GM18526 (cell line): Measurements from ENCODE around the gene C3orf52.

Experiments
- POLR2A ChIP-seq: IDR thresholded peaks from 3 replicates; pipeline ENCODE4 v1.6.1; 2011; ENCODE audit not compliant: insufficient read length; ENCODE audit errors: extremely low read depth

The C3orf52 gene

DNA sequence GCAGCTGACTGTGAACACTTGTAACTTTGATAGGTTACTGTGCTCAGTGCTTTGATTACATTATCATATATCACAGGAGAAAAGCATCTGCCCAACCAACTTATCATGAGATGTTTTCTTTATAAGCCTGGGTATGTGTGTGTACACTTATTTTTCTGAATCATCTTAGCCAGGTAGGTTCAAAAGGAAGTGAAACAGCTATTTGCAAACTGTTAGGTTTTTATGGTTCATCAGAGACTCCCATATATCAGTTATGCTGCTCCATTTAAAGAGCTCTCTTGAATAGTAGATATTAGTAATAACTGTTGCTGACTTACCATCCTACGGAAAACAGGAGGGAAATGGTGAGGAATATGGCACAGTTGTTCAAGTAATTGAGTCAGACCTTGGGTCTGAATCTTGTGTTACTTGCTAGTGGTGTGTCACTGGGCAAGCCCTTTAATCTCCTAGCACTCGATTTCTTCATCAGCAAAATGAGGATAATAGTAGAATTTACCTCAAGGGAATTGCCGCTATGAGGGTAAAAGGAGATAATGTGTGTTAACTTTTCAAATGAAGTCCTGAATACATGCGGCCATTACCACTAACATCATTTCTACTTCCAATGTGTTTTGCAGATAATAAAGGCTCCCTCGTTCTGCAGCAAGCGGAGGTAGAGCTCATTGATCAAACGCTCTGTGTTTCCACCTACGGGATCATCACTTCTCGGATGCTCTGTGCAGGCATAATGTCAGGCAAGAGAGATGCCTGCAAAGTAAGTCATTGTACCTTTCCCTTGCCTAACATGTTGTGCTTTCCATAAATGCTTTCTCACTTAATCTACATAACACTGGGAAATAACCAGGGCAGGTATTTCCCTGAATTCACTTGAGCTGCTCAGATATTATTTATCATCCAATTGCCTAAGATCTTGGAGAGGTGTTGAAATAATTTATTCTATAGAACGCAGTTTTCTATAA lies 7.8 kb upstream of the C3orf52 start:
- no peak for TF ChIP-seq POLR2A

DNA sequence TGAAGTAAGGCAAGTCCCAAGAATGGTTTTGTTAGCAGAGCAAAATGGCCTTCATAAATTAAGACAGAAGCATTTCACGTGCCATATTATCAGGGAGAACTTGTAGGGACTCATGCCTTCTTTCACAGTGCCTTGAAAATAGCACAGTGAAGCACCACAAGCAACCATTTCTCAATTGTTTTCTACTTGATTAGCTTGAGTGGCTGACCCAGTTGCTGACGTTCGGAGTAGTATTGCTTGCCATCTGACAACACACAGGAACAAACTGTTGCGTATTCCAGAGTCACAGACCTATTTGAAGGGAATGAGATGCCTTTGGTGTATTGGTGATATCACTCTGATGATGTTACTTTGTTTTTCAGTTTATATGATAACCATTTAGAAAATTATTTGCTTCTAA lies 3.0 kb upstream of the C3orf52 start:
- TF ChIP-seq POLR2A, result no peak

DNA sequence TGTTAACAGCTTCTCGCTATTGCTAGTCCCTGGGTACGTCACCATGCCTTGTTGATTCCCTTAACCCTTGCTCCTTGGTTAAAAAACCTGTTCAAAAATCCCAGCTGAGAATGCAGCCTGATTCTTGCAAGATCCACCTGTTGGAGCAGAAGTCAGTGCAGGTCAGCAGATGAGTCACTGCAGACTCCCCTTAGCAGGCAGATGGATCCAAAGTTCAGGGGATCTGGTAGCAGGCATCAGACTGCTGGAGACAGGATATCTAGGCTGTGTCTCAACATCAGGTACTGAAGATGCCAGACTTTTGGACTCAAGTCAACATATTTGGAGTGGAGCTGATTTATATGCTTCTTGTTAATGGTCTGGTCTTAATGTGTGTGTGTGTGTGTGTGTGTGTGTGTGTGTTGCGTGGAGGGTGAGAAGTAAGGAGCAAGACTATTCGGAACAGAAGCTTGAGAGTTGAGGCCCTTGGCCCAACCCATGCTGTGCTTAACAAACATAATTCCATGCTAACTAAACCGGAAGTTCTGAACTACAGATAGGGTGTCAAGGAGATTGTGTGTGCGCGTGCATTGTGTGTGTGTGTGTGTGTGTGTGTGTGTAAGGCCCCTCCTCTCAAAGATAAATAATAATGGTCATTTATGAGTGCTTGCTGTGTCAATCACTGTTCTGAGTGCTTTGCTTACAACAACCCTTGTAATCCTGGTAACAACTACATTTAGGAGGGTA lies 1.0 kb upstream of the C3orf52 start:
- TF ChIP-seq POLR2A, result no peak

DNA sequence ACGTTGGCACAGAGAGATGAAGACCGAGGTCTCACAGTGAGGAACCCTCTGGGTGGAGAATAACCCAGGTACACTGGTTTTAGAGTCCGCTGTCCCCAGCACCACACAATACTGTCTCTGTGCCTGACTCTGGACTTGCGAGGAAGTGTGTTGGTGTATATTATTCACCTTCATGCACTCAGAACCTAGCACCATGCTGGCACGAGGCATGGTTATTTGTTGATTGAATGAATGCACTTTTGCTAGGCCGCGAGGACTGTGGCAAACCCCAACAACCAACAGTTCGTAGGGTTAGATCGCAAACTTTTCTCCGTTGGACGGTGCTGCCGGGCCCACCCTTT lies 484 bp upstream of the C3orf52 start:
- TF ChIP-seq POLR2A, result no peak

DNA sequence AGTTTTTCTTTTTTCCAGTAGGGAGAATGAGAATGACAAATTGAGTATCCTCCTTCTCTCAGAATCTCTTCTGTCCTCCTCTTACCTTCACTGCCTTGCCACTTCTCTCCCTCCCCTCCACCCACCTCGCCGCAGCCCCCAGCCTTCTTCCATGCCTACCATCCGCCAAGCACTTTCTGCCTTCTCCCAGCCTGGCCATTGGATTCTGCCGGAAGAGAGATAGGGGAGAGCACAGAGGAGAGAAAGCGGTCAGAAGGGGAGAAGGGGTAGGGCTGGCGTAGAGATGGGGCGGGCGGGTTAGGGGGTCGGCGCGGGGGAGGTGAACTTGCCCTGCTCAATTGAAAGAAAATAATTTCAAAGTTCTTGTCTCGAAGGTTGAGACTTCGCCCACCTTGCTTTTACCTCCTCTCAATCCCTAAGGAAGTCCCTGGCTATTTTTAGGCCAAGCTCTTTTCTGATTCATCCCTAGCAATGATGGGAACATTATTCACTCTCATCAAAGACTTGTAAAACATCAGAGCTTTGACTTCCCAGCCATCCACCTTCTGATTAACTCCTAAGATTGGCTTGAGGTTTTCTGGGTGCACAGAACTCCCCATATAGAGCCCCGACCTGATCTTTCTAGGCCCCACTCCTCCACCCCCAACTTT lies 811 bp downstream of the C3orf52 start:
- TF ChIP-seq POLR2A, result no peak

DNA sequence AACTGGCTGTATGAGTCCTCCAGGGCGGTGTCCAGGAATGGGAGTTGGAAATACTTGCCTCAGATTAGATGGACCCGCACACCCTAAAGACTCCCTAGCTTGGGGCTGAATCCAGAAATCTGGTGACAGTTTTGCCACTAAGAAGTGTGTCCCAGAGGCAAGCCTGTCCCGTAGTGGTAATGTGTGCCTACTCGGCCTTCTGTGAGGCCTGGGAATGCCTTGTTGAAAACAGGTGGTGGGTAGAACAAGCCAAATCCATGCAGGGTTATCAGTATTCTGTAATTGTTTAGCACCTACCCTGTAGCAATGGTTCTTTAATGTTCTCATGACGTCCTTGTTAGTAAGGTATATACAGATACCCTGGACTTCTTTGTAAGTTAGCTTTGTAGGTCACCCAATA lies 1.6 kb downstream of the C3orf52 start:
- TF ChIP-seq POLR2A, result no peak

DNA sequence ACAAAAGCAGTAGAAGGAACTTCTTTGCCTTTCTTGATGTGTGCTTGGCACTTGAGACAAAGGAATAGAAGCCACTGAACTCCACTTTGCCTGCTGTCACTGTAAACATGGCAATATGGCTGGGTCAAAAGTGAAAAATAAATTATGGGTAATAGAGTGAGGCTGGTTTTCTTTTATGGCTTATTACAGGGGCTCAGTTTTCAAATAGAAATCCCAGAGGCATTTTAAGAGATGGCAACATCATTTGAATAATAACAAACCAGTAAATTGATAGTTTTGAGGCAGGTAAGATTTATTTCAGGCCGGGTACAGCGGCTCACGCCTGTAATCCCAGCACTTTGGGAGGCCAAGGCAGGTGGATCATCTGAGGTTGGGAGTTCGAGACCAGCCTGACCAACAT lies 2.8 kb downstream of the C3orf52 start:
- TF ChIP-seq POLR2A, result no peak

DNA sequence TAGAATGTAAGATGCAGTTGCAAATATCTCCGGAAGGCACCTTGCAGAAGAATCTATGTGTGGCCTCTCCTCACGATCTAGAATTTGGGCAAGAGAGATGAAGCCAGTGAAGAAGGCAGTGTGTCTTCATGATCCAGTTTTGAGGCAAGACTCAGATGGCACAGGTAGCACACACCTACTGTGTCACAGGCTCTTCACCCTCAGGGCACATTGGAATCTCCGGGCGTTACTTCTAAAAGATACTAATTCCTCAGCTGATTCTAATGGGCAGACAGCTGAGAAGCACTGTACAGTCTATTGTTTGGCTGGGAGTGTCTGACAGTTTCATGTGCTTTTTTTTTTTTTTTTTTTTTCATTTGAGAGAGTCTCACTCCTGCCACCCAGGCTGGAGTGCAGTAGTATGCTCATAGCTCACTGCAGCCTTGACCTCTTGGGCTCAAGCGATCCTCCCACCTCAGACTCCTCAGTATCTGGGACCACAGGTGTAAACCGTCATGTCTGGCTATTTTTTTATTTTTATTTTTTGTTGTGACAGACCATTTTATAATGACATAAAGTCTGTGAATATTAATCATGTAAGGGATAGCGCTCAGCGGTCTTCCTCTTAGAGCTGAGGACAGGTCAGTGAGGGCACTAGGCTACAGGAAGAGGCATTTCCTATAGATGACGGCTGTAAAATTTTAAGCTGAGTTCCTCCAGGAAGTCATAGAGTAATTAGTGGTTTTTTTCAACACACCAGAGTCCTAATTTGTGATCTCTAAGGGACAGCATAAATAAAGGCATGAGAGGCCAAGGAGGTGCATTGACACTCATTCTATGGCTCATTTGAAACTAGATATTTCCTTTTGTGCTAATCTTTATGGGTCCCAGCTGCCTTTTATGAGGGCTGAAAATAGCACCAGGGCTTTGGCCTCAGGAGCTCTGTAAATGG lies 4.0 kb downstream of the C3orf52 start:
- TF ChIP-seq POLR2A, result no peak

DNA sequence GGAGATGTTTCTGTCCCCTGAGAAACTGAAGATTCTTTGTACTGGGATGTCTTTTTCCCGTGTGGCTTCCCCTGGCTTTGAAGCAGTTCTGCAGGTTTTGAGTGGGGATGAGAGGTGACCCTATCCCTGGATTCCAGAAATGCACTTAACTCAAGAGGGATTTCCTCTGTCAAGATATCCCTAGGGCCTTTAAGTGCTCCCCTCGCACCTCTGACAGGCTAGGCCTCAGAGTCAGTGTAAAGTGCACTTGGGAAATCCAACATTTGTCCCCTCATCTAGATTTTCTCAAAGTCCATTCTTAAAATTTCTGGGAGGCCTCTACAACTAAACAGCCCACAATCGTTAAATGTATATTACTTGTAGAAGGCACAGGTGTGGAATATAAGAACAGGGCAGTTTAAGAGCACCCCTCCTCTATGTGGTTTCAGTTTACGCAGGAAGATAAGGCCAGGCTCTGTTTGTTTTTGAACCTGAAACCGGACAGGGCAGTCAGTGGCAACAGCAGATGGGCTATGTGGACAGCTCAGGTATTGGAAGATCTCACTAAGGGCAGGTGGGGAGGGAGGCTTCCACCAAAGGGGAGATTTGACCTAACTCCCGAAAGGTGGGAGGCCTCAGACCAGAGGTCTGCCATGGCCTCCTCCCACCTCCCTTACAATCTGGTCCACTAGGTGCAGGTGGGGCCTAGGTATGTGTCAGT lies 4.8 kb downstream of the C3orf52 start:
- no peak for TF ChIP-seq POLR2A

DNA sequence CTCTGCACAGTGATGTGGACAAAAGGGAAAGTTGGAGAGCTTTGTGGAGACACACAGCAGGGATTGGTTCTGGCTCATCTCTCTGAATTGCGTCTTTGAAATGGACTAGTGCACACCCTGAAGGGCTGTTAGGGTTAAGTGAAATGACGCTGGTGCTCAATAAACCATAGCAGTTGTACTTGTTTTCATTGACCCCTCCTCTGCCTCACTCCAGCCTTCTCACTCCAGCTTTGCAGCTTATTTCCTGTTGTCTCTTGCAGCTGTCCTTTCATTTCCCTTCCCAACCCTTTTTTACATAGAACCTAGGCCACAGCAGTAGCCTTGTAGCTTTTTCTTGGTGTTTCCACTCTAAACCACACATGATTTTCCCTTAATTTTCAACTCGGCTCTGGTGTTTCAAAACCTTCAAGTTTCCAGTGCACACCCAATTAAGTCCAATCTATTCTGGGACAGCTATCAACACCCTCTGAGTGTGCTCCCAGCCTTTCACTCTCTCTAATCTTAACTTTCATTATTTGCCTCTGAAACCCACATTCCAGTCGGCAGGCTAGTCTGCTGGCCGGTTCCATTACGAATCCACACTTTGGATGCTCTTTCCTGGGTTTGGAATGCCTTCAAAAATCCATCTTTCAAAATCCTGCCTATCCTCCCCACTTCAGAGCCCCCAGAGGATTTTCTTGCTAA lies 6.4 kb downstream of the C3orf52 start:
- TF ChIP-seq POLR2A, result no peak

DNA sequence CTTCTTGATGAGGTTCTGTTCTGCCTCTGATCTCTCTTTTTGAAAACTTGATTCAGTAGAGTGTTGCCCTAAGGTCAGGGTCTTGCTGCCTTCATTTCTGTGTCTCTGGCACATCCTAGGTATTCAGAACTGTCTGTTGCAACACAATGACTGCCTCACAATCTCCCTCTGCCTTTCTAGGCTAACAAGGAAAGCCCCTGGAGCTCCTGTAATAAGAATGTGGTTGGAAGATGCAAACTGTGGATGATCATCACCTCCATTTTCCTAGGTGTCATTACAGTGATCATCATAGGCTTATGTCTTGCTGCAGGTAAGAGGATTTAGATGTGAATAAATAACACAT lies 7.0 kb downstream of the C3orf52 start:
- no peak for TF ChIP-seq POLR2A

DNA sequence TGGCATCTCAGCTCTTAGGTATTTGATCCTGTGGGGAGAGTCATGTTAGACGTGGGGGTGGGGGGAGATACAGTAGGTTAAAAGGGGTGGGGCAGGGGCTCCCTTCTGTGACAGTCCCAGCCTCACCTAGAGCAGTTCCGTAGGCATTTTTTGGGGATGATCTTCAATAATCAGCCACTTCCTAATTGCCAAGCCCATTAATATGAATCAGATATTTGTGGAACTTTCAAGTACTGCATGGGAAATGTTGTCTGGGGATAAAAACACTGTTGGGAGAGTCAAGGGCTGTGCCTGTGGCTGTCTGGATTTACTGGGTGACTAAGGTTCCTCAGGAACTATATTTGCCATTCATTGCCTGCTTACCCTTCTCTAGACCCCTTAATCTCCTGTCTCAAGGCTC lies 9.5 kb downstream of the C3orf52 start:
- no peak for TF ChIP-seq POLR2A

DNA sequence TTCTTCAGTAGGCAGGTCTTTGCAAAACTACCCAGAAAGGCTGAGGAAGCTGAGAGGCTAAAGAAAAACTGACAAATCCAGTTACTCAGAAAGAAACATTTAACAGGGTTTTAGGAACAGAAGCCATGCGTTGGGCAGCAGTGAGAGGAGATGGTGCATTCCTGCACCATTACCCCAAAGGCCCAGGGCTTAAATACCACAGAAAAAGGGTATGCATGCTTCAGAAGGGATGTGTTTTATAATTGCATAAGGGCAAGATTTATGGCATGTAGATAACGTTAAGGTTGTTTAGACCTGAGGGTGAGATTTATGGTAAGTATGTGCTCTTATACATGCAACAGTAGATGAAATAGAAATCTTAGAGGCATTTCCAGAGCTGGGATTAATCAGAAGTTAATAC lies 10.0 kb downstream of the C3orf52 start:
- no peak for TF ChIP-seq POLR2A

DNA sequence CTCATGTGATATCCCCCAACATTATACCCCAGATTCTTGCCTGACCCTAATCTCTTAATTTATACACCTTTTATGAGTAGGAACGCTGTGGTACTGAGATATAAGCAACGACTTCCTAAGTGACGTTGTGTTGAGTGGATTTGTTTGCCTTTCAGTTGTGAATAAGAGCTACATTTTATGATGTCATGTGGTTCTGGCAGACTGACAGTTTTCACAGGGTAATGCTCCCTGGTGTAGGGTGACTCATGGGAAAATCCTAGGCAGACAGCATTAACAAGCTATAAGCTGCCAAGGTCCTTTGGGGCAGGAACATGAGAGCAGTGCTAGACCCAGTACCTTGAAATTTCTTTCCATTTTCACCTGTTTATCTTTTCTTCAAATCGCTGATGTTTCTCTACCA lies 11.2 kb downstream of the C3orf52 start:
- TF ChIP-seq POLR2A, result no peak

DNA sequence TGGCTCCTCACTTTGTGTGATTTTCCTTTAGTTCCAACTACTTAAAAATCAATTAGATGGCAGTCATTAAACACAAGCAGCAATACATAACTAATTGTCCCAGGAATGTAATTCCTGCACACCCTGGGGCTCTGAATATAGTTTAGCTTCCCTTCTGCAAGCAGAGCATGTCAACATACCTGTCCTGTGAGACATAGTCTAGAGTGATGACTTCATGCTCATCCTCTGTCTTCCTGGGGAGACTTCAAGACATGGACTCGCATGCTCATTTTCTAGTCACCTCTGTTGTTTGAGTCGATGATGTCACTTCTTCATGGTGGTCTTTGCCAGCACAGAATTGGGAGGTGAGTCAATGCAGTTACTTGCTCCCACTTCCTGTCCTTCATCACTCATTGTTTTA lies 15.7 kb downstream of the C3orf52 start:
- no peak for TF ChIP-seq POLR2A
